ENCODE results near the gene RPUSD4.

GRCh38 chr11:126205359-126205758 is 6.1 kb downstream of the RPUSD4 start:
- TF ChIP-seq SMC3 (IDR thresholded peaks at IDR 0.05), result no peak
- no peak for TF ChIP-seq CTCF (IDR thresholded peaks at IDR 0.05)
- no peak for TF ChIP-seq NFE2L2 (conservative IDR thresholded peaks at IDR 0.05; ENCODE audit: low read length)
- no peak for TF ChIP-seq JUNB (IDR thresholded peaks at IDR 0.05)
- TF ChIP-seq ZFP36 (IDR thresholded peaks at IDR 0.05; ENCODE audit: borderline replicate concordance, partially characterized antibody), result no peak
- no peak for TF ChIP-seq KDM1A (IDR thresholded peaks at IDR 0.05; ENCODE audit: low read depth)
- no peak for TF ChIP-seq USF2 (IDR thresholded peaks at IDR 0.05)
- no peak for TF ChIP-seq JUN (IDR thresholded peaks at IDR 0.05)

All from A549 (cell line).